CD14-positive monocyte (primary cell): ENCODE data around the gene CAV2. TPM values are rescaled to one million over a fixed set of nuclear protein-coding genes. Genes with fewer than 3 reads are reported as not detected.

Experiments
- DNase-seq, 3 donors: peaks; one replicate each; pipeline ENCODE4 v3.0.0-alpha.2; 2011 to 2022
- H2AFZ ChIP-seq: 2 replicates; pipeline ENCODE4 v1.6.0; 2012; ENCODE audit warnings: mild to moderate bottlenecking, low read depth, low read length, inconsistent platforms; ENCODE audit not compliant: insufficient read depth, poor library complexity, severe bottlenecking
- H3K27ac ChIP-seq, 2 donors: 1 replicate in 1 of 2; 2 replicates in 1 of 2; pipeline ENCODE4 v1.5.1; 2012 to 2013; ENCODE audit warnings: low read length in 2 of 2, control low read depth in 1 of 2, inconsistent platforms in 1 of 2, low read depth in 1 of 2, mild to moderate bottlenecking in 1 of 2
- H3K27me3 ChIP-seq, 2 donors: one replicate each; pipeline versions ENCODE4 v1.6.0 to v1.6.1; 2011 to 2013; ENCODE audit warnings: low read length in 2 of 2; ENCODE audit not compliant: control insufficient read depth in 2 of 2, insufficient read depth in 2 of 2
- H3K36me3 ChIP-seq, 2 donors: replicated peaks in 1 of 2; 1 replicate in 1 of 2; 2 replicates in 1 of 2; pipeline versions ENCODE4 v1.5.1 to v1.6.1; 2012 to 2013; ENCODE audit warnings: low read length in 2 of 2, control low read depth in 1 of 2, inconsistent platforms in 1 of 2, mild to moderate bottlenecking in 1 of 2; ENCODE audit not compliant: insufficient read depth in 2 of 2, control insufficient read depth in 1 of 2
- H3K4me1 ChIP-seq, 2 donors: 1 replicate in 1 of 2; 2 replicates in 1 of 2; pipeline versions ENCODE4 v1.5.1 to v1.6.1; 2012 to 2013; ENCODE audit warnings: low read length in 2 of 2, control low read depth in 1 of 2, inconsistent platforms in 1 of 2, mild to moderate bottlenecking in 1 of 2, moderate library complexity in 1 of 2; ENCODE audit not compliant: insufficient read depth in 2 of 2, control insufficient read depth in 1 of 2
- H3K4me2 ChIP-seq: replicated peaks from 2 replicates; pipeline ENCODE3; 2012; ENCODE audit warnings: low read length, moderate library complexity, mild to moderate bottlenecking; ENCODE audit not compliant: poor library complexity, severe bottlenecking; ENCODE audit errors: extremely low read depth
- H3K4me3 ChIP-seq, 3 experiments: fragments of 200-600 bp in 1 of 3; sonication (generic) in 1 of 3; replicated peaks in 1 of 3; 1 replicate in 2 of 3; 2 replicates in 1 of 3; pipeline ENCODE4 v1.5.1; 2011 to 2013; ENCODE audit warnings: low read length in 3 of 3, mild to moderate bottlenecking in 3 of 3, control low read depth in 2 of 3, low read depth in 2 of 3, inconsistent platforms in 1 of 3, moderate library complexity in 1 of 3
- H3K79me2 ChIP-seq: 2 replicates; pipeline ENCODE4 v1.6.0; 2012; ENCODE audit warnings: mild to moderate bottlenecking, control low read depth, inconsistent platforms, low read length, moderate library complexity; ENCODE audit not compliant: insufficient read depth
- H3K9ac ChIP-seq: 2 replicates; pipeline ENCODE4 v1.6.0; 2017; ENCODE audit warnings: low read length, mild to moderate bottlenecking; ENCODE audit not compliant: insufficient read depth, poor library complexity, severe bottlenecking
- H3K9me3 ChIP-seq, 2 donors: replicated peaks in 1 of 2; 1 replicate in 1 of 2; 2 replicates in 1 of 2; pipeline versions ENCODE4 v1.5.1 to v1.6.1; 2012 to 2013; ENCODE audit warnings: low read length in 2 of 2, control low read depth in 1 of 2; ENCODE audit not compliant: control insufficient read depth in 1 of 2, insufficient read depth in 1 of 2
- H4K20me1 ChIP-seq: 2 replicates; pipeline ENCODE4 v1.6.0; 2012; ENCODE audit warnings: mild to moderate bottlenecking, low read length, control low read depth, moderate library complexity; ENCODE audit not compliant: insufficient read depth
- H3K27ac Mint-ChIP-seq, 7 donors: one replicate each; pipeline ENCODE4 v1.8.0; 2020; ENCODE audit warnings: mild to moderate bottlenecking in 7 of 7, mixed read lengths in 7 of 7, moderate library complexity in 6 of 7, inconsistent platforms in 2 of 7
- H3K27me3 Mint-ChIP-seq, 3 donors: one replicate each; pipeline ENCODE4 v1.8.0; 2021 to 2022; ENCODE audit warnings: low read depth in 3 of 3, mild to moderate bottlenecking in 3 of 3, mixed read lengths in 3 of 3, moderate library complexity in 3 of 3, inconsistent platforms in 1 of 3
- H3K36me3 Mint-ChIP-seq, 2 donors: one replicate each; pipeline ENCODE4 v1.8.0; 2020; ENCODE audit warnings: mixed read lengths in 2 of 2, inconsistent platforms in 1 of 2, mild to moderate bottlenecking in 1 of 2
- H3K4me1 Mint-ChIP-seq: one replicate; pipeline ENCODE4 v1.8.0; 2020; ENCODE audit warnings: mild to moderate bottlenecking, mixed read lengths
- H3K4me3 Mint-ChIP-seq, 2 donors: one replicate each; pipeline ENCODE4 v1.8.0; 2020; ENCODE audit warnings: mild to moderate bottlenecking in 2 of 2, mixed read lengths in 2 of 2, moderate library complexity in 1 of 2
- H3K9me3 Mint-ChIP-seq, 7 donors: one replicate each; pipeline ENCODE4 v1.8.0; 2020 to 2022; ENCODE audit warnings: mixed read lengths in 7 of 7, mild to moderate bottlenecking in 6 of 7, moderate library complexity in 6 of 7, inconsistent platforms in 2 of 7
- WGBS: methylation state at CpG from one replicate; pipeline ENCODE4 v1.1.5; 2013; ENCODE audit warnings: missing lambda C conversion rate; ENCODE audit not compliant: insufficient coverage; 5-methylcytosine and 5-hydroxymethylcytosine counted together
- intact Hi-C, 2 donors: fragments of 100-400 bp; cut with micrococcal nuclease; formaldehyde crosslinking; loops; one replicate each; pipeline versions ENCODE4 v1.15.0 to v1.15.1; 2023
- polyA plus RNA-seq, 3 donors: library from polyadenylated mRNA; depleted of rRNA in 1 of 3; unstranded in 2 of 3; stranded (reverse) in 1 of 3; fragments of 300-500 nt in 2 of 3; fragments of >200 nt in 1 of 3; fragmentation: Illumina TruSeq in 2 of 3; gene quantifications; 1 replicate in 2 of 3; 2 replicates in 1 of 3; pipeline ENCODE4 v1.2.3, GENCODE V29; 2012 to 2021
- TF ChIP-seq, protein P1 (sequence below): fragments of 200-600 bp; IDR thresholded peaks from one replicate; pipeline ENCODE4 v1.8.0; 2022; ENCODE audit warnings: antibody characterized with exemption, mild to moderate bottlenecking

CAV2 gene
- polyA plus RNA-seq, 3 donors: 0.19 TPM; not detected in 2

GRCh38 chr7:116557901-116558300 is 58.4 kb downstream of the CAV2 start:
- Mint-ChIP-seq H3K36me3 (no peaks in the 10 kb centered on the region), H3K4me3 (no peak overlapping the region)

More at GRCh38 chr7:116557901-116558300, 58.4 kb downstream of the CAV2 start:
- DNase-seq: no peak
- Histone ChIP-seq H3K4me1 (no peaks in the 10 kb centered on the region), H3K36me3 (no peaks in the 10 kb centered on the region), H3K9ac (no peak overlapping the region), H3K27me3 (no peaks in the 10 kb centered on the region), H2AFZ (no peak overlapping the region), H3K79me2 (no peaks in the 10 kb centered on the region), H3K27ac (no peak overlapping the region), H3K4me3 (no peak overlapping the region), H3K4me2 (no peak overlapping the region), H3K9me3 (peaks cover 0 to 7% of the 10 kb centered on the region in 2 donors), H4K20me1 (no peaks in the 10 kb centered on the region)
- H3K9me3 Mint-ChIP-seq: peaks cover 0 to 10% (median 6%) of the 10 kb centered on the region in 7 donors
- peaks cover 2 to 6% (median 4%) of the 10 kb centered on the region in 3 donors for H3K27me3 Mint-ChIP-seq
- intact Hi-C loops: no loop called here
- TF ChIP-seq, protein P1, sequence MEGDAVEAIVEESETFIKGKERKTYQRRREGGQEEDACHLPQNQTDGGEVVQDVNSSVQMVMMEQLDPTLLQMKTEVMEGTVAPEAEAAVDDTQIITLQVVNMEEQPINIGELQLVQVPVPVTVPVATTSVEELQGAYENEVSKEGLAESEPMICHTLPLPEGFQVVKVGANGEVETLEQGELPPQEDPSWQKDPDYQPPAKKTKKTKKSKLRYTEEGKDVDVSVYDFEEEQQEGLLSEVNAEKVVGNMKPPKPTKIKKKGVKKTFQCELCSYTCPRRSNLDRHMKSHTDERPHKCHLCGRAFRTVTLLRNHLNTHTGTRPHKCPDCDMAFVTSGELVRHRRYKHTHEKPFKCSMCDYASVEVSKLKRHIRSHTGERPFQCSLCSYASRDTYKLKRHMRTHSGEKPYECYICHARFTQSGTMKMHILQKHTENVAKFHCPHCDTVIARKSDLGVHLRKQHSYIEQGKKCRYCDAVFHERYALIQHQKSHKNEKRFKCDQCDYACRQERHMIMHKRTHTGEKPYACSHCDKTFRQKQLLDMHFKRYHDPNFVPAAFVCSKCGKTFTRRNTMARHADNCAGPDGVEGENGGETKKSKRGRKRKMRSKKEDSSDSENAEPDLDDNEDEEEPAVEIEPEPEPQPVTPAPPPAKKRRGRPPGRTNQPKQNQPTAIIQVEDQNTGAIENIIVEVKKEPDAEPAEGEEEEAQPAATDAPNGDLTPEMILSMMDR: no peak
- WGBS: 100% methylated on average over 2 of the region's 4 CpGs
- peaks cover 1% of the 10 kb centered on the region for H3K4me1 Mint-ChIP-seq
- no peak overlapping the region for H3K27ac Mint-ChIP-seq

Other genes with a start within 250 kb of the CAV2 start
- gene CAV1, start 25.3 kb downstream of the CAV2 start, polyA plus RNA-seq: not detected
- gene MET, start 172.5 kb downstream of the CAV2 start, polyA plus RNA-seq: not detected